Kidney (tissue), 14 donors: ENCODE measurements around the gene MSRB1. TPM values are rescaled to one million over a fixed set of nuclear protein-coding genes. Genes with fewer than 3 reads are reported as not detected.
A peak's percentile ranks its signal among the peaks of the same experiment; 100 is the strongest.

Source experiments
- DNase-seq, 5 donors: peaks; one replicate each; pipeline ENCODE4 v3.0.0-alpha.2; 2013 to 2020
- FAIRE-seq: peaks from 2 replicates; lab custom pipeline; 2012; peaks lifted over from hg19 to GRCh38; lab: Jason Lieb, UNC
- H3K27ac ChIP-seq, 2 donors: one replicate each; pipeline ENCODE4 v1.7.0; 2013; ENCODE audit warnings: low read depth in 2 of 2, low read length in 2 of 2, inconsistent platforms in 1 of 2
- H3K27me3 ChIP-seq: one replicate; pipeline ENCODE4 v1.7.1; 2013; ENCODE audit warnings: low read length, inconsistent platforms; ENCODE audit not compliant: control insufficient read depth, insufficient read depth
- H3K36me3 ChIP-seq, 3 donors: one replicate each; pipeline versions ENCODE4 v1.7.0 to v1.7.1; 2013; ENCODE audit warnings: low read length in 3 of 3, control low read depth in 1 of 3, inconsistent platforms in 1 of 3; ENCODE audit not compliant: insufficient read depth in 3 of 3, control insufficient read depth in 2 of 3
- H3K4me1 ChIP-seq, 3 donors: one replicate each; pipeline versions ENCODE4 v1.7.0 to v1.7.1; 2013; ENCODE audit warnings: low read length in 3 of 3, inconsistent platforms in 1 of 3, low read depth in 1 of 3; ENCODE audit not compliant: control insufficient read depth in 2 of 3, insufficient read depth in 2 of 3
- H3K4me3 ChIP-seq, 3 donors: one replicate each; pipeline versions ENCODE4 v1.7.0 to v1.8.1; 2013; ENCODE audit warnings: low read length in 3 of 3, control low read depth in 1 of 3, inconsistent platforms in 1 of 3
- H3K9ac ChIP-seq, 3 donors: one replicate each; pipeline versions ENCODE4 v1.7.0 to v1.7.1; 2013; ENCODE audit warnings: low read length in 3 of 3, control low read depth in 1 of 3, inconsistent platforms in 1 of 3
- H3K9me3 ChIP-seq, 3 donors: one replicate each; pipeline versions ENCODE4 v1.7.0 to v1.7.1; 2013; ENCODE audit warnings: low read length in 3 of 3, control low read depth in 1 of 3, inconsistent platforms in 1 of 3; ENCODE audit not compliant: control insufficient read depth in 2 of 3, insufficient read depth in 1 of 3
- intact Hi-C: fragments of 100-400 bp; cut with DNase I; formaldehyde crosslinking; loops from one replicate; pipeline ENCODE4 v1.11.1; 2022
- polyA plus RNA-seq: library from polyadenylated mRNA; stranded (reverse); fragments of 350-450 nt; fragmentation: Illumina TruSeq; extraction: RNeasy Lipid Tissue Mini Kit (QIAGEN cat#74804); gene quantifications from one replicate; pipeline ENCODE4 v1.2.3, GENCODE V29; 2014; ENCODE audit warnings: low read depth, low replicate concordance; ENCODE audit not compliant: insufficient read depth
- total RNA-seq: library from RNA; stranded (reverse); fragmentation: NEBNext Ultra II Directional; extraction: Animal tissue kit (Norgen Biotek cat#: 25700); gene quantifications from one replicate; pipeline ENCODE4 v1.2.1, GENCODE V29; 2021
- TF ChIP-seq, protein P1 (sequence below): IDR thresholded peaks from 3 replicates; pipeline ENCODE4 v1.5.1; 2012; ENCODE audit warnings: mild to moderate bottlenecking, moderate library complexity, borderline replicate concordance; ENCODE audit not compliant: insufficient read depth; ENCODE audit errors: extremely low read depth
- donor health status: control.
- donor health status: control.
- donor health status: control.
- donor health status: control.
- donor health status: control.
- donor health status: DM: yes; HTN: yes; CAD: no.
- donor health status: Normal renal cell carcinoma (clear cell type).

Gene MSRB1
- total and polyA plus RNA-seq, 2 donors from 2014 or later: 32.0 to 189 TPM

DNA sequence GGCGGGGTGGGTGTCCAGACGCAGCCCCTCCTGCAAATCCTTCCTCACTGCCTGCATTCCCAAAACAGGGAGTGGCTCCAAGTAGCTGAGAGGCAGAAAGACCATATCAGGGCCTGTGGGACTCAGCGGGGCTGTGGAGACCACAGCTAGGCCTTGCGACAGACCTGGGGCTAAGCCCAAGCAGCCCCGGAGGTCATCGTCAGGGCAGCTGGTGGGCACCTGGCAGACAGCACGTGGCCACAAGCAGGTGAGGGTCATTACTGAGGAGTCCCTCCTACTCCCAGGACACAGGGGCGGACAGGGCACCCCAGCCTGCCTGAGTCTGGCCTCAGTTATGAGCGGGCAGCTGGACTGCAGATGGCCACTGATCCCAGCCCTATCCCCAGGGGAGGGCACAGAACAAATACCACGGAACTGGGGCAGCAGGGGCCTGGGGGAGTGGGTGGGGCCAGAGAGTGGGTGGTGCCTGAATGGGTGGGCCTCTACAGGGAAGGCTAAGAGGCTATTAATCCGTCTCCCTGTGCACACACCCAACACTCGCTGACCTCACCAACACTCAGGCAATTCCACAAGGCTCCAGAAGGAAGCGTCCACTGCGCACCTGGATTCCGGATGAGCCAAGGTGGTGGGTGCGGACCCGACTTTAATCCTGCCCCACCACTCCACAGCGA, 33.3 kb downstream of the MSRB1 start:
- Histone ChIP-seq H3K4me1 (no peaks in the 10 kb centered on the region), H3K9me3 (no peaks in the 10 kb centered on the region), H3K27me3 (no peaks in the 10 kb centered on the region), H3K27ac (no peak overlapping the region), H3K36me3 (no peaks in the 10 kb centered on the region), H3K9ac (no peak overlapping the region), H3K4me3 (no peak overlapping the region)
- intact Hi-C loops: no loop called here
- DNase-seq: peak in 1 of 5 donors; percentile 51
- TF ChIP-seq, protein P1, sequence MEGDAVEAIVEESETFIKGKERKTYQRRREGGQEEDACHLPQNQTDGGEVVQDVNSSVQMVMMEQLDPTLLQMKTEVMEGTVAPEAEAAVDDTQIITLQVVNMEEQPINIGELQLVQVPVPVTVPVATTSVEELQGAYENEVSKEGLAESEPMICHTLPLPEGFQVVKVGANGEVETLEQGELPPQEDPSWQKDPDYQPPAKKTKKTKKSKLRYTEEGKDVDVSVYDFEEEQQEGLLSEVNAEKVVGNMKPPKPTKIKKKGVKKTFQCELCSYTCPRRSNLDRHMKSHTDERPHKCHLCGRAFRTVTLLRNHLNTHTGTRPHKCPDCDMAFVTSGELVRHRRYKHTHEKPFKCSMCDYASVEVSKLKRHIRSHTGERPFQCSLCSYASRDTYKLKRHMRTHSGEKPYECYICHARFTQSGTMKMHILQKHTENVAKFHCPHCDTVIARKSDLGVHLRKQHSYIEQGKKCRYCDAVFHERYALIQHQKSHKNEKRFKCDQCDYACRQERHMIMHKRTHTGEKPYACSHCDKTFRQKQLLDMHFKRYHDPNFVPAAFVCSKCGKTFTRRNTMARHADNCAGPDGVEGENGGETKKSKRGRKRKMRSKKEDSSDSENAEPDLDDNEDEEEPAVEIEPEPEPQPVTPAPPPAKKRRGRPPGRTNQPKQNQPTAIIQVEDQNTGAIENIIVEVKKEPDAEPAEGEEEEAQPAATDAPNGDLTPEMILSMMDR: no peak
- no peak for FAIRE-seq

DNA sequence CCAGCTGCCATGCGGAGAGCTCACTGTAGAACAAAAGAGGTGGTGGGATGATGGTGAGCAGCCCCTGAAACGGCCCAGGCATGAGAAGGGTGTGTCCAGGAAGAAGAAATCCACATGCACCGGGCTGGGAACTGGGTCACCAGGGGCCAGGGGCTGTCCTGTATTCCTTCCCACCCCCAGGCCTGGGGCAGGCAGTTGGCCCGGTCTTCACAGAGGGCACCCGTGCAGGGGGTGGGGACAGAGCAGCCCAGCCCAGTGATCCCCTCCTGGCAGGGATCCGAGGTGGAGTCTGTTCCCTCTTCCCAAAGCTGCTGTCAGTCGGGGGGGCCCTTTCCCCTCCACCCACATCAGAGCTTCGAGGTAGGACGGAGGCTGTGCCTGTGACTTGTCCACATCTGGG, 34.0 kb downstream of the MSRB1 start:
- H3K36me3 ChIP-seq: no peaks in the 10 kb centered on the region
- FAIRE-seq: no peak
- H3K4me1 ChIP-seq: no peaks in the 10 kb centered on the region
- TF ChIP-seq, protein P1: no peak
- no peak overlapping the region for H3K9ac ChIP-seq
- no peak overlapping the region for H3K27ac ChIP-seq
- intact Hi-C loops: no loop called here
- no peak overlapping the region for H3K4me3 ChIP-seq
- DNase-seq: no peak
- no peaks in the 10 kb centered on the region for H3K27me3 ChIP-seq
- H3K9me3 ChIP-seq: no peaks in the 10 kb centered on the region

DNA sequence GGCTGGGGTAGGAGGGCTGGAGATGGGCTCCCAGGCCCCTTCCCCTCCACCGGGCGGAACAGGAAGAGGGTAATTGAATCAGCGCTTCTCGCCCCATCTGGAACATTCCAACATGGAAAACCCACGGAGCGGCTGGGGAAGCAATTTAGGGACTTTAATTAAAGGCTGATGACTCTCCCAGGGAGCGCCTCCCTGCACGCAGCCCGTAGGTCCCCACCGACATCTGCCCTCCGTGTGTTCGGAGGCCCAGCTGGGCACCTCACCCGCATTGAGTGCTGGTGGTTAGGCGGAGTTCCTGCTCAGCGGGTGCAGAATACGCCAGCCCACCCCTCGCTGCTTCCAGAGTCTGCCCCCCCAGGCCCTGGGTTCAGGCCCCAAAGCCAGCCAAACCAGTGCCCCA, 34.8 kb downstream of the MSRB1 start:
- no peaks in the 10 kb centered on the region for H3K4me1 ChIP-seq
- H3K27ac ChIP-seq: no peak overlapping the region
- TF ChIP-seq, protein P1: no peak
- no peaks in the 10 kb centered on the region for H3K27me3 ChIP-seq
- no peak overlapping the region for H3K4me3 ChIP-seq
- no peaks in the 10 kb centered on the region for H3K36me3 ChIP-seq
- no peaks in the 10 kb centered on the region for H3K9me3 ChIP-seq
- intact Hi-C loops: no loop called here
- DNase-seq (no peak), FAIRE-seq (no peak)
- no peak overlapping the region for H3K9ac ChIP-seq
